GM18508 (cell line): ENCODE results near the gene CLEC4M.
"Not testable (repeated sequence)": the region's sequence is repeated elsewhere in the genome, so short reads cannot be mapped to it uniquely, and the experiment has no call there.

Experiments
- ATAC-seq: cut with Tn5 transposase; IDR thresholded peaks from one replicate; pipeline ENCODE4 v1.9.1; 2021; ENCODE audit warnings: moderate number of reproducible peaks; ENCODE audit not compliant: insufficient read depth, unreplicated experiment

The CLEC4M gene

DNA sequence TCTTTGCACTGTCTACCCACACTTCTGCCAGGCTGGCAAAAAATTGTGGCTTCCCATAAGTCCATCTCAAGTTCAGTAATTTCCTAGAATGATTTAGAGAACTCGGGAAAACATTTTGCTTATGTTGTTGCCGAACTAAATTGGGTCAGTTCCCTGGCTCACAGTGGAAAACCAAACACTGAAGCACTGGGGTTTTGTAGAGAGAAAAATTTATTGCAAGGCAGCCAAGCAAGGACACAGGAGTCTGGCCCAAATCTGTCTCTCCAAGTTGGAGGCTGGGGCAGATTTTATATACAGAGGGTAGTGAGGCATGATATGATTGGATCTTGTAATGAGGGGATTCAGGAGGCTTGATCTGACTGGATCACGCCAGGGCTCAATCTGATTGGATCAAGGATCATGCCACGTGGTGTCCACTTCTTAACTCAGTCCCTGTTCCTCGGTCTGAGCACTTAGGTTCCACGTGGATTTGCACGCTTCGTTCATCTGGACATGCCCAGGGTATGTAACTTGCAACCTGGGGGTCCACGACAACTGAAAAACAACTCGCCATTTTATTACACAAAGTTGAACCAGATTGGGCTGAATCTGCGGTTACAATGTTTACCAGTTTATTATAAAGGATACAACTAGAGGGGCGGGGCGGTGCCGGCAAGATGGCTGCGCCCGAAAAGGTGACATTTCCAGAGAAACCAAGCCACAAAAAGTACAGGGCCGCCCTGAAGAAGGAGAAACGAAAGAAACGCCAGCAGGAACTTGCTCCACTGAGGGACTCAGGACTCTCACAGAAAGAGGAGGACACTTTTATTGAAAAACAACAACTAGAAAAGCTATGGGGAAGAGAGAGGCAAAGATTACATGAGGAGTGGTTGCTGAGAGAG lies 23.0 kb upstream of the CLEC4M start:
- no peak for ATAC-seq

DNA sequence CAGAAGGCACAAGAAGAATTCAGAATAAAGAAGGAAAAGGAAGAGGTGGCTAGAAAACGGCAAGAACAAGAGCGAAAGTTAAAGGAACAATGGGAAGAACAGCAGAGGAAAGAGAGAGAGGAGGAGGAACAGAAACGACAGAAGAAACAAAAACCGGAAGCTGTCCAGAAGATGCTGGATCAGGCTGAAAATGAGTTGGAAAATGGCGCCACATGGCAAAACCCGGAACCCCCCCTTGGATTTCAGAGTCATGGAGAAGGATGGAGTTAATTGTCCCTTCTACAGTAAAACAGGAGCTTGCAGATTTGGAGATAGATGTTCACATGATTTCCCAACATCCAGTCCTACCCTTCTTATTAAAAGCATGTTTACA lies 22.4 kb upstream of the CLEC4M start:
- ATAC-seq, result no peak

DNA sequence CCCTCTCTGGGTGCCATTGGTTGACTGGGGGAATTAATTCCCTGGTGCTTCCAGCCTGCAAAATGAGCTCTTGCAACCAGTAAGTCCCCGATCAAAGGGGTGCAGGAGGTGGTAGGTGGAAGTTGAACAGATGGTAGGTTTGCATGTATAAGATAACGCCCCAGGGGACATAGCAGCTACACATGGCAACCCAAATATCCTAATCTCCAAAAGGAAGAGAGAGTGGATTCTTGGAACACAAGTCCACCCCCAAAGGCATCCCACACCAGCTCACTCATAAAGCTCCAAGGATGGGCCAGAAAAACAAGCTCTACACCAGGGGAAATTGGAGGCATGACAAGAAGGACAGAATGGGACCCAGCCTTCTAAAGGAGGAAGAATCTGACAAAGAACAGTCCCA lies 20.5 kb upstream of the CLEC4M start:
- no peak for ATAC-seq

DNA sequence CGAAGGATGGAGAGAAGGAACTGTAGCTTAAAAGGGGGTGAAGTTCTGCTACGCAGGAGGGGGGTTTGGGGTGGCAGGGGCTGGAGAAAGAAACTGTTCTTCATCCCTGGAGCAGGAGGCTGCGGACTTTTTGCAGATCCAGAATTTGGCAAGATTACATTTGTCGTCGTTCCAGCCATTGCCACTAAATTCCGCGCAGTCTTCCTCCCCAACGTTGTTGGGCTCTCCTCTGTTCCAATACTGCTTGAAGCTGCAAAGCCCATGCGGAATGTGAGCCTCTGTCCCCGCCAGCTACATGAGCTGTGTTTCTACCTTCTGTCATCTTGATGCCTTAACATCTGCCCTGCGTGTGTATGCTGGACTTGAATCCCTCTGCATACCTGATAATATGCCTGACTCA lies 20.1 kb upstream of the CLEC4M start:
- no peak for ATAC-seq

DNA sequence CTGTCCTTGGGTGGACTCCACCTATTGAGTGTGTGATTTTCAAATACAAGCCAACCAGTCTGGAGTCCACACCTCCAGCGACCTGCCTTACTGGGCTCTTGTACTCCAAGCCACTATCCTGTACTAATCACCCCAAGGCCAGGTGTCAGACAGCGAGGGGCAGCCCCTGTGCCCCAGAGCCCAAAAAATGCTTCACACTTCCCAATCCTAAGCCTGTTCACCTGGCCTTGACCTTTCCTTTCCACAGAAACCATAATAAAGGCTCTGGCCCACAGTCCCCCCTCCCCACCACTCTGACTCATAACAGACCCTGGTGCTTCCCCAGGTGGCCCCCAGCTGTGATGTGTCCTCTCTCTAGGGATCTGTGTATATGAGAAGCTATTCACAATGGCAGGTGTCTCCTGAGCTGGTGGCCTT lies 19.6 kb upstream of the CLEC4M start:
- ATAC-seq, result no peak

DNA sequence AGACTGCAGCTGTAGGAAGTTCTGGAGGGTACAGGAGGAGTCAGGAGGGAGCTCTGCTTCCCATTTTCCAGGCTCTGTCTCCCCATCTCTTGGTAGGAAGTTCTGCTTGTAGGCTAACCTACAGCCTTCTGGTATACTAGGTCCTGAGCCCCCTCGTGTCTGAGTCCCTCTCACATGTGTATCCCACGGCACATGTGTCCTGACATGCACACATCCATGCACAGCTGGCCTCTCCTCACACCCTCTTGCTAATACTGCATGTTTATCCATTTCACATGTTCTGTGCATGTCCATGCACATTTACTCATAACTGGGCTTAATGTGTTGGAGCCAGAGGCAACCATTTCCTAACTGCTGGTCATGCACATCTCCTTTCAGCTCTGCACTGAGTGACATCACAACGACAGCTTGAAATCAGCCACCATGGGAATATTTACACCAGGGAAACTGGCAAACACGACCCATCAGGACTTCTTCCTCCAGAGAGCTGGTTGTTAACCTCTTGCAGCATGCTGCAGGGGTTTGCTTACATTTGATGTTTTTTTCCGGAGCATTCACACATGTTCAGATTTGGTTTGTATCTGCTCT lies 18.8 kb upstream of the CLEC4M start:
- no peak for ATAC-seq

DNA sequence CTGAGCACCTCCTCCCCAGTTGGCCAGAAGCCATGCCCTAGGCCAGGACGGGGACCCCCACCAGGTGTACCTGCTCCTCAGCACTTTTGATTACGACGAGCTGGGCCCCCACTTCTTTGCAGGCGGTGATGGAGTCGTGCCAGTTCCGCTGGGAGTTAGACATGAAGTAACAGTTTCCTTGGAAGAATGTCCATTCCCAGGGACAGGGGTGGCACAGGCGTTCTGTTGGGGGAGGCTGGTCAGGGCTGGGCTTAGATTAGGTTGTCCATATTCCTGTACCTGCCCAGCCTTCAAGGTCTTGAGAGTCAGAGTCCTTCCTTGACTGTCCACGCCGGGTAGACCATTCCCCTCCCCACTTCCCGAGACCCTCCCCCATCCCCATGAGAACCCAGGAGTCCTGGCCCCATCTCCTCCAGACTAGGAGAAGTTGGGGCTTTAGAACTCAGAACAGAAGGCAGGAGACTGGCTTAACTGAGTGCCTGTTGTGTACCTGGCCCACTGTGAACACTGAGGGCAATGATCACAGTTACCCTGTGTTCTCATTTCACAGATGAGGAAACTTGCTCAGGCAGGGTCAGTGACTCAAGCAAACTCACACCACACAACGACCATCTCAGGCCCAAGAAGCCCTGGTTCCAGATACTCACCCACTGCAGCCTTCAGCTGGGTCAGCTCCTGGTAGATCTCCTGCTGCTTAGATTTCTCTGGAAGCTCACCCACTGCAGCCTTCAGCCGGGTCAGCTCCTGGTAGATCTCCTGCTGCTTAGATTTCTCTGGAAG lies 18.0 kb upstream of the CLEC4M start:
- ATAC-seq, result no peak

DNA sequence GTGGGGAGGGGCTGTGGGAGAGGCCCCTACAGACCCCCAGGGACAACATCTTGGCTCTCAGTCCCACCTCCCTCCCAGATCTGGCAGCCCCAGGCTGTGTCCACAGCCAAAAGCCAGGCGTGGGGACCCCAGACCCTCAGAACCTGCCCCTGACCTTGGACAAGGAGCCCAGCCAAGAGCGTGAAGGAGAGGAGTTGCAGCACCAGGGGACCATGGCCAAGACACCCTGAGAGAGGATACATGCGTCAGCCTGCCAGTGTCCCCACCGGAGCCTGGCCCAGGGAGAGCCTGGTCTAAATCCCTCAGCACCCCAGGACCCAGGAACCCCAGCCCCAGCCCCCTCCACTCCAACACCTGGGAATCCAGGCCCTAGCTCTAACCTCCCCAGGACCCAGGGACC lies 16.7 kb upstream of the CLEC4M start:
- ATAC-seq, result not testable (repeated sequence)

DNA sequence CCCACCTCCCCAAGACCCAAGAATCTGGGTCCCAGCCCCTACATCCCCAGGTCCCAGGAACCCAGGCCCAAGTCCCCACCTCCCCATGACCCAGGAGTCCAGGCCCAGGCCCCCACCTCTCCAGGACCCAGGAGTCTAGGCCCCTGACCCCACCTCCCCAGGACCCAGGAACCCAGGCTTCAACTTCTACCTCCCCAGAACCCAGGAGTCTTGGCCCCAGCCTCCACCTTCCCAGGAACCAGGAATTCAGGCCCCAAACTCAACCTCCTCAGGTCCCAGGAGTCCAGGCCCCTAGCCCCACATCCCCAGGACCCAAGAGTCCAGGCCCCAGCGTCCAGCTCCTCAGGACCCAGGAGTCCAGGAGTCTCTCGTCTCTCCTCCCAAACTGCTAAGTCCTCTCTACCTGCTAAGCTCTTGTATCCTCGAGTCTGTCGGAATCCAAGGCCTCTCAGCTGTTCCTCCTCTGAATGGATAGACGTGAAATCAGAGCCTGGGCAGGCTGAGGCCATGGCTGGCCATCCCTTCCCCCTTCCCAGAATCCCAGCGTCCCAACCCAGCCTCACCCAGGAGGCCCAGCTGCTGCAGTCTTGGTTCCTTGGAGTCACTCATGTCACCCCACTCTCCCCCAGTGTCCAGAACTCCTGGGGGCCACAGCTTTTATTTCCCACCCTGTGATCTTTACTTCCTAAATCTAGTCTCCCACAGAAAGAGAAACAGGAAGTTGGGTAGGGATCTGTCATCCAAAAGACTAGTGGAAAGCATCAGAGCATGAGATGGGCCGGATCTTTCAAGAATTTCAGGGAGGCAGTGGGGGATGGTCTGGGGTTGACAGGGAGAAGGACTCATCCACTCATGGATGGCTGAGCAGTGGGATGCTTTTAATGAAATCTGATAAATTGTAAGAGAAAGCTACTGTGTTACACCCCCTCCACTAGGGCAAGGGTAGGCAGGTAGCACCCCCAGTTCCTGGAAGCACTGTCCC lies 15.8 kb upstream of the CLEC4M start, which contains the start of gene CD209:
Gene CD209 (minus strand): TSS at position 632 of the 982 bp plus-strand sequence. CDS start 23 bp downstream, at position 609.
- ATAC-seq, result no peak

DNA sequence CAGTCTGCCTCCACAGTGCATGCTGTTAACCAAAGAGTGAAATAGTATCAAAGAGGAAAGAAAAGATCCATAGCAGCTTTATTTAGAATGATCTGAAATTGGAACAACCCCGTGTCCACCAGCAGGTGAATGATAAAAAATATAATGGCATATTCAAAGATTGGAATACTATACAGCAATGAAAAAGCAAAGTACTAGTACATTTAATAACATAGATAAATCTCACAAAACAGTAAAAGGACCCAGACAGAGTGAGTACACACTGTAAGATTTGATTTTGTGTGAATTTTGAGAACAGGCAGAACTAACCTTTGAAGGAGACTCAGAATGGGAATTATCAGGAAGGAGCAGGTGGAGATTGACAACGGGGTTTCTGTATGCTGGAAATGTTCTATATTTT lies 14.9 kb upstream of the CLEC4M start:
- no peak for ATAC-seq

DNA sequence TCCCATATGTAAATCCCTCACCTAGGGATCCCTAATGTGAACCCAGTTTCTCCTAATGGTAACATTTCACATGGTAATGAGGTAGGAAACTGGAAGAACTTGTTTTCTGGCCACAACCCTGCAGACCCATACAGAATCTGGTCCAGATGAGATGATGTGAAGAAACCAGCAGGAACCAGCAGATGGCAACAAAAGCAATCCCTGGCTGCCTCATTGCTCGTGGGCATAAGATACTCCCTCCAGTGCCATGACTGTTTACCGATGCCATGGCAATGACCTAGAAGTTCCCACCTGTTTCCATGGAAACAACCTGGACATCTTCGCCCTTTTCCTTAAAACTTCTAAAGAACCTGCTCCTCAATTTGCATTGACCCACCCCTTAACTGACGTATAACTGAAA lies 14.3 kb upstream of the CLEC4M start:
- no peak for ATAC-seq

DNA sequence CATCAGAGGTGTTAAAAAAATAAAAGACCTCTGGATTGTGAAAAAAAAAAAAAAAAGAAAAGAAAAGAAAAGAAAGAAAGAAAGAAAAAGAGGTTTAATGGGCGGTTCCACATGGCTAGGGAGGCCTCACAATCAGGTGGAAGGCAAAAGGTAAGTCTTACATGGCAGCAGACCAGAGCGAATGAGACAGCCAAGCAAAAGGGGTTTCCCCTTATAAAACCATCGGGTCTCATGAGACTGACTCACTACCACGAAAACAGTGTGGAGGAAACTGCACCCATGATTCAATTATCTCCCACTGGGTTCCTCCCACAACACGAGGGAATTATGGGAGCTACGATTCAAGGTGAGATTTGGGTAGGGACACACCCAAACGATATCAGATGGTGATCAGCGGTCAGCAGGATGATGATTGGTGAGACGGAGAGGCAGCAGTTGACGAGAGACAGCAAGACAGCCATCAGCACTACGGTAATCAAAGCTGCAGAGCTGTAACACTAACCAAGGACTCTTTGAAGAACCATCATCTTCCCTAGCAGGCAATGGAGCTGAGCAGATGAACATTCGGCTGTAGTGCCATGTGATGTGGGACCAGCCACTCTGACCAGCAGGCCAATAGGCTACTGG lies 11.8 kb upstream of the CLEC4M start:
- no peak for ATAC-seq

DNA sequence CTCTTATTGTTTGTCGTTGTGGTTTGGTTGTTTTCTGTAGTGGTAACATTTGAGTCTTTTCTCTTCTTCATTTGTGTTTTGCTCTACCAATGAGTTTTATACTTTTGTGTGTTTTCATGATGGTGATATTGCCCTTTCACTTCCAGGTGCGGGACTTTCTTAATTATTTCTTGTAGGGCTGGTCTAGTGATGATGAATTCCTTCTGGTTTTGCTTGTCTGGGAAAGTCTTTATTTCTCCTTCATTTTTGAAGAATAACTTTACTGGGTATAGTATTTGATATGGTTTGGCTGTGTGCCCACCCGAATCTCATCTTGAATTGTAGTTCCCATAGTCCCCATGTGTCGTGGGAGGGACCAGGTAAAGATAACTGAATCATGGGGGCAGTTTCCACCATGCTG lies 6.8 kb upstream of the CLEC4M start:
- ATAC-seq, result no peak

DNA sequence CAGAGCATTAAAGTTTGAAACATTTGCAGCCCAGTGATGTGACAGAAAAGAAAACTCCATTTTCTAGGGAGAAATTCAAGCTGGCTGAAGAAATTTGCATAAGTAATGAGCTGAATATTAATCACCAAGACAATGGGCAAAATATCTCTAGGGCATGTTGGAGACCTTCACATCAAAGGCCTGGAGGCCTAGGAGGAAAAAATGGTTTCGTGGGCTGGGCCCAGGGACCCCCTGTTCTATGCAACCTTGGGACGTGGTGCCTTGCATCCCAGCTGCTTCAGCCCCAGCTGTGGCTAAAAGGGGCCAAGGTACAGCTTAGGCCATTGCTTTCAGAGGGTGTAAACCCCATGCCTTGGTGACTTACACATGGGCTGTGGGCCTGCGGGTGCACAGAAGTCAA lies 5.7 kb upstream of the CLEC4M start:
- ATAC-seq, result no peak

DNA sequence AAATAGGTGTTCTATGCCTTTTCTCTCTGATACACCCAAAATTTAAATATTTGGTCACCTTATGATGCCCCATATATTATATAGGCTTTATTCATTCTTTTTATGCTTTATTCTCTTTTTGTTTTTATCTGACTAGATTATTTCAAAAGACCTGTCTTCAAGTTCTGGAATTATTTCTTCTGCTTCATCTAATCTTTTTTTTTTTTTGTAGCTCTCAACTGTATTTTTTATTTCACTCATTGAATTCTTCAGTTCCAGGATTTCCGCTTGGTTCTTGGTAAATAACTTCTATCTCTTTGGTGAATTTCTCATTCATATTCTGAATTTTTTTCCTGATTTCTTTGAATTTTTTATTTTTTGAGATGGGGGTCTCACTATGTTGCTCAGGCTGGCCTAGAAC lies 3.9 kb upstream of the CLEC4M start:
- no peak for ATAC-seq

DNA sequence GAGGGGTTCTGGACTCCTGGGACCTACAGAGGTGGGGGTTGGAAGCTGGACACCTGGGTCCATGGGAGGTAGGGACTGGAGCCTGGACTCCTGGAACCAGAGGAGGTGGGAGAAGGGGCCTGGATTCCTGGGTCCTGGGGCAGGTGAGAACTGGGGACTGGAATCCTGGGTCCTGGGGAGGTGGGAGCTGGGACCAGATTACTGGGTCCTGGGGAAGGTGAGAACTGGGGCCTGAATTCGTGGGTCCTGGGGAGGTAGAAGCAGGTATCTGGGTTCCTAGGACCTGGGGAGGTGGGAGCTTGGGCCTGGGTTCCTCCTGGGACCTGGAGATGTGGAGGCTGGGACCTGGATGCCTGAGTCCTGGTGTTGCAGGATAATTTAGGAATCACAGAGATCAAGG lies 653 bp downstream of the CLEC4M start:
- ATAC-seq, result no peak

DNA sequence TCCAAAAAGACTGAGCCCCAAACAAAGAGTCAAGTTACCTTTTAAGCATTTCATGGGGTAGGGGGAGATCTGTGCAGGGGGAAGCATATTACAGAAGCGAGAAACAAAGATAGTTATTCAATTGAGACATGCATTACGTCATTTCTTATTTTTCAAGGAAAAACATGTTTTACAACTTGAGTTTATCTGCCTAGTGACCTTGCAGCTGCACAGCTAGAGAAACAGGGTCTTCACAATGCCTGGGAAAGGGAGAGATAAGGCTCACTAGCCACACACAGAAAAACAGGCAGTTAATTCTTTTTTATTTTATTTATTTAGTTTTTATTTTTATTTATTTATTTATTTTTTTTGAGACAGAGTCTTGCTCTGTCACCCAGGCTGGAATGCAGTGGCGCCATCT lies 1.1 kb downstream of the CLEC4M start:
- not testable (repeated sequence) for ATAC-seq

DNA sequence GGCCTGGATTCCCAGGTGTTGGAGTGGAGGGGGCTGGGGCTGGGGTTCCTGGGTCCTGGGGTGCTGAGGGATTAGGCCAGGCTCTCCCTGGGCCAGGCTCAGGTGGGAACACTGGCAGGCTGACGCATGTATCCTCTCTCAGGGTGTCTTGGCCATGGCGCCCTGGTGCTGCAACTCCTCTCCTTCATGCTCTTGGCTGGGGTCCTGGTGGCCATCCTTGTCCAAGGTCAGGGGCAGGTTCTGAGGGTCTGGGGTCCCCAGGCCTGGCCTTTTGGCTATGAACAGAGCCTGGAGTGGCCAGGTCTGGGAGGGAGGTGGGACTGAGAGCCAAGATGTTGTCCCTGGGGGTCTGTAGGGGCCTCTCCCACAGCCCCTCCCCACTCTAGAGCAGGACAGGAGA lies 2.0 kb downstream of the CLEC4M start:
- not testable (repeated sequence) for ATAC-seq

DNA sequence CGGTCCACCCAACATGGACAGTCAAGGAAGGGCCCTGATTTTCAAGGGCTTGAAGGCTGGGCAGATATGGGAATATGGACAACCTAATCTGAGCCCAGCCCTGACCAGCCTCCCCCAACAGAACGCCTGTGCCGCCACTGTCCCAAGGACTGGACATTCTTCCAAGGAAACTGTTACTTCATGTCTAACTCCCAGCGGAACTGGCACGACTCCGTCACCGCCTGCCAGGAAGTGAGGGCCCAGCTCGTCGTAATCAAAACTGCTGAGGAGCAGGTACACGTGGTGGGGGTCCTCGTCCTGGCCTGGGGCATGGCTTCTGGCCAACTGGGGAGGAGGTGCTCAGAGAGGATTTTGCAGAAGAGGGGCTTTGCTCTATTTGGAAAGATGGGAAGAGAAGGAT lies 3.5 kb downstream of the CLEC4M start:
- ATAC-seq, result no peak

DNA sequence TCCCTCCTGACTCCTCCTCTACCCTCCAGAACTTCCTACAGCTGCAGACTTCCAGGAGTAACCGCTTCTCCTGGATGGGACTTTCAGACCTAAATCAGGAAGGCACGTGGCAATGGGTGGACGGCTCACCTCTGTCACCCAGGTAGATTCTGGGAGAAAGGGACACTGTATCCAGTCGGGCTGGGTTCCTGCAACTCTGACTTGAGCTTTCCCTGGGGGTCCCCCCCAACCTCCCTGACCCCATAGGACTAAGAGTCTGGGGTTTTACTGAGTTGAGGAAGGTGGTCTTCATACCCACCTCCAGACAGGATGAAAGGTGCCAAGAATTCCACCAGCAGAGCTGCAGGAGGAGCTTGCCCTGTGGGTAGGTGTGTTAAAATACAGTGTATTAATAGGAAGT lies 4.4 kb downstream of the CLEC4M start:
- no peak for ATAC-seq
